HepG2 (cell line): ENCODE measurements around the gene CAPRIN2. TPM values are rescaled to one million over a fixed set of nuclear protein-coding genes. Genes with fewer than 3 reads are reported as not detected.
A peak's percentile ranks its signal among the peaks of the same experiment; 100 is the strongest.

ENCODE experiments used
- AGO1 ChIP-seq: fragments of 200-400 bp; formaldehyde crosslinking; IDR thresholded peaks from 2 replicates; pipeline ENCODE4 v1.6.1; 2017; ENCODE audit warnings: mild to moderate bottlenecking, low read depth, low read length, moderate library complexity; ENCODE audit not compliant: poor library complexity, severe bottlenecking
- ARNT2 ChIP-seq: sonication (generic); formaldehyde crosslinking; IDR thresholded peaks from 2 replicates; pipeline ENCODE4 v1.8.0; 2022; ENCODE audit warnings: mild to moderate bottlenecking, low read depth, missing genetic modification reagents, moderate library complexity
- ATF7-NPFF ChIP-seq: sonication (generic); formaldehyde crosslinking; IDR thresholded peaks from 2 replicates; pipeline ENCODE4 v1.8.1; 2023; ENCODE audit warnings: mild to moderate bottlenecking, low read depth, missing genetic modification reagents, moderate library complexity
- CBX2 ChIP-seq, 2 experiments: fragments of 200-600 bp in 1 of 2; sonication (generic); formaldehyde crosslinking in 1 of 2; IDR thresholded peaks; 2 replicates each; pipeline versions ENCODE4 v1.7.0 to v1.8.1; 2018 to 2022; ENCODE audit warnings: low read depth in 2 of 2, low read length in 1 of 2, mild to moderate bottlenecking in 1 of 2, missing genetic modification reagents in 1 of 2
- CEBPB ChIP-seq: IDR thresholded peaks from 2 replicates; pipeline ENCODE4 v1.6.1; 2011; ENCODE audit warnings: low read depth, low read length, improper control_type of control experiment, borderline replicate concordance
- CENPX ChIP-seq: sonication (generic); formaldehyde crosslinking; IDR thresholded peaks from 2 replicates; pipeline ENCODE4 v1.9.0; 2021; ENCODE audit warnings: mild to moderate bottlenecking, missing genetic modification reagents, moderate library complexity
- DMAP1 ChIP-seq: IDR thresholded peaks from 2 replicates; pipeline ENCODE4 v1.6.1; 2016
- EHMT2 ChIP-seq: fragments of 200-600 bp; sonication (generic); IDR thresholded peaks from 2 replicates; pipeline ENCODE4 v1.7.0; 2017; ENCODE audit warnings: antibody characterized with exemption, low read depth, low read length, borderline replicate concordance
- FIP1L1 ChIP-seq: fragments of 200-400 bp; formaldehyde crosslinking; IDR thresholded peaks from 2 replicates; pipeline ENCODE4 v1.6.1; 2018; ENCODE audit warnings: low read depth, mild to moderate bottlenecking, low read length, moderate library complexity, borderline replicate concordance; ENCODE audit not compliant: insufficient read depth
- FOSL1 ChIP-seq: sonication (generic); formaldehyde crosslinking; IDR thresholded peaks from 2 replicates; pipeline ENCODE4 v1.9.0; 2021; ENCODE audit warnings: missing genetic modification reagents, borderline replicate concordance
- GABPB1 ChIP-seq: IDR thresholded peaks from 2 replicates; pipeline ENCODE4 v1.6.1; 2016; ENCODE audit warnings: mild to moderate bottlenecking, missing genetic modification reagents, moderate library complexity, missing compliant biosample characterization
- HDAC2 ChIP-seq: sonication (generic); formaldehyde crosslinking; IDR thresholded peaks from 2 replicates; pipeline ENCODE4 v1.4.0; 2020; ENCODE audit warnings: missing genetic modification reagents
- HMG20A ChIP-seq: IDR thresholded peaks from 2 replicates; pipeline ENCODE4 v1.6.1; 2016; ENCODE audit warnings: borderline replicate concordance
- KLF13 ChIP-seq: sonication (generic); formaldehyde crosslinking; IDR thresholded peaks from 2 replicates; pipeline ENCODE4 v1.4.0; 2020; ENCODE audit warnings: mild to moderate bottlenecking, missing genetic modification reagents
- REL ChIP-seq: sonication (generic); formaldehyde crosslinking; conservative IDR thresholded peaks from 2 replicates; pipeline ENCODE4 v1.8.0; 2022; ENCODE audit warnings: mild to moderate bottlenecking, missing genetic modification reagents, moderate library complexity
- RNF2 ChIP-seq: fragments of 450-650 bp; conservative IDR thresholded peaks from 2 replicates; pipeline ENCODE4 v1.6.1; 2016; ENCODE audit warnings: low read depth
- RXRA ChIP-seq: sonication (generic); formaldehyde crosslinking; IDR thresholded peaks from 2 replicates; pipeline ENCODE4 v1.5.1; 2020; ENCODE audit warnings: missing genetic modification reagents
- SNAPC2 ChIP-seq: sonication (generic); formaldehyde crosslinking; IDR thresholded peaks from 2 replicates; pipeline ENCODE4 v1.8.1; 2022; ENCODE audit warnings: mild to moderate bottlenecking, missing genetic modification reagents
- TEAD2 ChIP-seq: sonication (generic); formaldehyde crosslinking; IDR thresholded peaks from 2 replicates; pipeline ENCODE4 v1.9.0; 2021; ENCODE audit warnings: missing genetic modification reagents
- ZNF260 ChIP-seq: sonication (generic); formaldehyde crosslinking; IDR thresholded peaks from 2 replicates; pipeline ENCODE4 v1.4.0; 2020; ENCODE audit warnings: missing genetic modification reagents, low read depth, mild to moderate bottlenecking, borderline replicate concordance
- ZNF282 ChIP-seq: fragments of 450-650 bp; IDR thresholded peaks from 2 replicates; pipeline ENCODE4 v1.6.1; 2018; ENCODE audit not compliant: partially characterized antibody
- ZNF547 ChIP-seq: sonication (generic); formaldehyde crosslinking; IDR thresholded peaks from 2 replicates; pipeline ENCODE4 v1.5.1; 2020; ENCODE audit warnings: mild to moderate bottlenecking, missing genetic modification reagents
- ZNF549 ChIP-seq: sonication (generic); formaldehyde crosslinking; IDR thresholded peaks from 2 replicates; pipeline ENCODE4 v1.5.0; 2020; ENCODE audit warnings: missing genetic modification reagents
- ZNF879 ChIP-seq: sonication (generic); formaldehyde crosslinking; IDR thresholded peaks from 2 replicates; pipeline ENCODE4 v1.8.1; 2023; ENCODE audit warnings: missing genetic modification reagents
- ZSCAN22 ChIP-seq: sonication (generic); formaldehyde crosslinking; IDR thresholded peaks from 2 replicates; pipeline ENCODE4 v1.4.0; 2020; ENCODE audit warnings: mild to moderate bottlenecking, missing genetic modification reagents
- polyA plus RNA-seq, 8 experiments: library from polyadenylated mRNA; depleted of rRNA in 3 of 8; stranded (reverse) in 7 of 8; unstranded in 1 of 8; fragments of >200 nt; fragmentation: Illumina TruSeq in 4 of 8; extraction: Trizol in 4 of 8; gene quantifications; 2 replicates each; pipeline versions ENCODE4 v1.2.1 to v1.2.3, GENCODE V29; 2011 to 2016; ENCODE audit warnings: low read depth in 4 of 8, missing spikeins in 1 of 8, mixed read lengths in 1 of 8; ENCODE audit not compliant: insufficient read depth in 1 of 8
- total RNA-seq, 5 experiments: library from RNA; depleted of rRNA; stranded (reverse); fragments of >200 nt; fragmentation: Illumina TruSeq; extraction: Trizol; gene quantifications; 2 replicates each; pipeline ENCODE4 v1.2.3, GENCODE V29; 2016; ENCODE audit warnings: low read depth in 1 of 5
- TF ChIP-seq, protein P1 (sequence below): IDR thresholded peaks from 2 replicates; pipeline ENCODE4 v1.6.1; 2016; ENCODE audit warnings: control low read depth
- TF ChIP-seq, protein P2 (sequence below): sonication (generic); formaldehyde crosslinking; IDR thresholded peaks from 2 replicates; pipeline ENCODE4 v1.4.0; 2020; ENCODE audit warnings: missing genetic modification reagents, borderline replicate concordance

The CAPRIN2 gene
- total and polyA plus RNA-seq, 2 of the 13 experiments (the other 11 are each of a cell fraction or from before 2014, with no cell fraction given) = 21.7 to 30.6 TPM

DNA sequence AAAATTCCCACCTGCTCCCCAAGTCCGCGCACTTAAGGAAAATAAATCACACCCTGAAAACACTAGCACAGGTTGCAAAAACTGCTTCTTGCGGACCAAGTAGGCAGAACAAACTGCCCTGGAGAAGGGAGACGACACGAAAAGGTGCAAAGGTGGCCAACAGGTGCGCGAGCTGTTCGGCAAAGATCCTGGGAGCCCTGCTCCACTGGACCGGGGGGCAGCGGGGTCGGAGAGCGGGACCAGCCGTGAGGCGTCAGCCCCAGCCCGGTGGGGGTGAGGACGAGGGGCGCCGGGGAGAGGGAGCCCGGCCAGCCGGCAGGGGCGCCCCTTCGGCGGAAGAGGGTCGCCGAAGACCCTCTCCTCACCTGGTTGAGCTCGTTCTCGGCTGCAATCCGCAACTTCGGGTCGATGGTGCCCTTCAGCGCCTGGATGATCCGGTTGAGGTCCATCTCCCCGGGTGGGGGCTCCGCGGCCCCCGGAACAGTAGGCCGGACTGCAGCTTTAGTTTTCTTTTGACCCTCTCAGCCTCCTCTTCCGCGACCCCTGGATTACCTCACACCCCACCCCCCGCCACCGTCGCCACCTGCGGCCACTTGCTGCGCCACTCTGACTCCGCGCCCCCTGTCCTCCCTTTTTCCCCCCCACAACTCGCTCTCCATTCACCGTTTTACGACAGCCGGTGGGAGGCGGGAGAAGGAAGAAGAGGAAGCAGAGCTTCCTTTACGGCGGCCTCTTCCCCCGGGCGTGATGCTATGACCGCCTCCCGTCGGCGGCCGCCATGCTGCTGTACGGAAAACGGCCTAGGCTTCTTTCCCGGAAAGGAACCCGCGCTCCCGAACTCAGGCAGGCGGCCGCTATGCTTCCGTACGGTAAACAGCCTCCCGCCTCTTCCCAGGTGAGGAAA lies 59.3 kb downstream of the CAPRIN2 start, which contains the start of gene IPO8 (continued):
- TF ChIP-seq CBX2 (IDR thresholded peaks at IDR 0.05; ENCODE audit: low read depth, low read length) = no peak
- TF ChIP-seq CBX2 (CRISPR knock-in tag; IDR thresholded peaks at IDR 0.05; ENCODE audit: low read depth) = no peak
- no peak for TF ChIP-seq FIP1L1
- TF ChIP-seq GABPB1 (CRISPR knock-in tag) = peak; percentile 94
- no peak for TF ChIP-seq ZNF549 (CRISPR knock-in tag)
- no peak for TF ChIP-seq RXRA
- TF ChIP-seq SNAPC2 (CRISPR knock-in tag) = no peak
- TF ChIP-seq CENPX (CRISPR knock-in tag) = no peak
- TF ChIP-seq AGO1 = no peak
- TF ChIP-seq, protein P1, sequence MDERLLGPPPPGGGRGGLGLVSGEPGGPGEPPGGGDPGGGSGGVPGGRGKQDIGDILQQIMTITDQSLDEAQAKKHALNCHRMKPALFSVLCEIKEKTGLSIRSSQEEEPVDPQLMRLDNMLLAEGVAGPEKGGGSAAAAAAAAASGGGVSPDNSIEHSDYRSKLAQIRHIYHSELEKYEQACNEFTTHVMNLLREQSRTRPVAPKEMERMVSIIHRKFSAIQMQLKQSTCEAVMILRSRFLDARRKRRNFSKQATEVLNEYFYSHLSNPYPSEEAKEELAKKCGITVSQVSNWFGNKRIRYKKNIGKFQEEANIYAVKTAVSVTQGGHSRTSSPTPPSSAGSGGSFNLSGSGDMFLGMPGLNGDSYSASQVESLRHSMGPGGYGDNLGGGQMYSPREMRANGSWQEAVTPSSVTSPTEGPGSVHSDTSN (CRISPR knock-in tag) = no peak
- peak; percentile 54; the same call in 1 of the 2 replicates for TF ChIP-seq ZNF547 (CRISPR knock-in tag)
- peak; percentile 43 for TF ChIP-seq DMAP1
- peak; percentile 53; the same call in 1 of the 2 replicates for TF ChIP-seq EHMT2
- TF ChIP-seq HMG20A = no peak
- no peak for TF ChIP-seq RNF2
- no peak for TF ChIP-seq KLF13 (CRISPR knock-in tag)
- TF ChIP-seq ATF7-NPFF (CRISPR knock-in tag) = 0 out of 2 replicates have a peak, but pooled peaks have one; percentile 18
- TF ChIP-seq FOSL1 (CRISPR knock-in tag) = no peak
- TF ChIP-seq ZNF282 = no peak
- no peak for TF ChIP-seq TEAD2
- TF ChIP-seq REL (CRISPR knock-in tag) = 0 out of 2 replicates have a peak, but pooled peaks have one; percentile 39
- TF ChIP-seq, protein P2, sequence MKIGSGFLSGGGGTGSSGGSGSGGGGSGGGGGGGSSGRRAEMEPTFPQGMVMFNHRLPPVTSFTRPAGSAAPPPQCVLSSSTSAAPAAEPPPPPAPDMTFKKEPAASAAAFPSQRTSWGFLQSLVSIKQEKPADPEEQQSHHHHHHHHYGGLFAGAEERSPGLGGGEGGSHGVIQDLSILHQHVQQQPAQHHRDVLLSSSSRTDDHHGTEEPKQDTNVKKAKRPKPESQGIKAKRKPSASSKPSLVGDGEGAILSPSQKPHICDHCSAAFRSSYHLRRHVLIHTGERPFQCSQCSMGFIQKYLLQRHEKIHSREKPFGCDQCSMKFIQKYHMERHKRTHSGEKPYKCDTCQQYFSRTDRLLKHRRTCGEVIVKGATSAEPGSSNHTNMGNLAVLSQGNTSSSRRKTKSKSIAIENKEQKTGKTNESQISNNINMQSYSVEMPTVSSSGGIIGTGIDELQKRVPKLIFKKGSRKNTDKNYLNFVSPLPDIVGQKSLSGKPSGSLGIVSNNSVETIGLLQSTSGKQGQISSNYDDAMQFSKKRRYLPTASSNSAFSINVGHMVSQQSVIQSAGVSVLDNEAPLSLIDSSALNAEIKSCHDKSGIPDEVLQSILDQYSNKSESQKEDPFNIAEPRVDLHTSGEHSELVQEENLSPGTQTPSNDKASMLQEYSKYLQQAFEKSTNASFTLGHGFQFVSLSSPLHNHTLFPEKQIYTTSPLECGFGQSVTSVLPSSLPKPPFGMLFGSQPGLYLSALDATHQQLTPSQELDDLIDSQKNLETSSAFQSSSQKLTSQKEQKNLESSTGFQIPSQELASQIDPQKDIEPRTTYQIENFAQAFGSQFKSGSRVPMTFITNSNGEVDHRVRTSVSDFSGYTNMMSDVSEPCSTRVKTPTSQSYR (CRISPR knock-in tag) = peak; percentile 52; the same call in 1 of the 2 replicates
- no peak for TF ChIP-seq HDAC2
- no peak for TF ChIP-seq ZSCAN22 (CRISPR knock-in tag)
- TF ChIP-seq ARNT2 (CRISPR knock-in tag) = no peak; the same call in 1 of the 2 replicates
- no peak for TF ChIP-seq CEBPB
- TF ChIP-seq ZNF260 (CRISPR knock-in tag) = no peak
- peak; percentile 27 for TF ChIP-seq ZNF879 (CRISPR knock-in tag)
